HG03039 (cell line): ENCODE measurements around the gene RPRD1B.

ENCODE experiments used
- ATAC-seq: cut with Tn5 transposase; IDR thresholded peaks from one replicate; pipeline ENCODE4 v1.9.1; 2021; ENCODE audit warnings: mild to moderate bottlenecking, moderate library complexity; ENCODE audit not compliant: unreplicated experiment

RPRD1B gene

DNA sequence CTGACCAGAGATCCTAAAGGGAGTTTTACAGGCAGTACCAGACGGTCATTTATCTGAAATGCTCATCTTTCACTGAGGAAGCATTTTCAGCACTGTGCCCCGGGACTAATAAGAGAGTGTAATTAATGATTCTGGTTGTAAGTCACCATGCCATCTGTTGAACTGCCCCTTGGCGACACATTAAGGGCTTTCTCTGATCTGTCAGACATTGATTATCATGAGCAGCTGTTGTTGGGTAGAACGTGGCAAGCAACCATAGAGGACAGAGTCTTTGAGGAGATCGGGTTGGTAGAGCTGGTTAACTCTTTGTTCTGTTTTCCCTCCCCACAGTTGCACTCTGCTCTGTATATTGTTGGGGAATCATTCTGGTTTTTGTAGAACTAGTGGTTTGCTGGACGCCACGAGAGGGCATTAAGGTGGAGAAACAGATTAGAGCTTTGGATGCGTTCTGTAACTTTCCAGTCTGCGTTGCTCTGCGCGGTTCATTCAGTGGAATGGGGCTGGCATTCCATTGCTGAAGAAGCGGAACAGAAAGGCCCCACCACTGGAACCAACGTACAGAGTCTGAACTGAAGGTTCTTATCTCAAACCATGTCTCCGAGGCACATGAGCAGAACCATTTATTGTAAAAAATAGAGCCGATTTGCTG is 34.3 kb downstream of the RPRD1B start:
- no peak for ATAC-seq

DNA sequence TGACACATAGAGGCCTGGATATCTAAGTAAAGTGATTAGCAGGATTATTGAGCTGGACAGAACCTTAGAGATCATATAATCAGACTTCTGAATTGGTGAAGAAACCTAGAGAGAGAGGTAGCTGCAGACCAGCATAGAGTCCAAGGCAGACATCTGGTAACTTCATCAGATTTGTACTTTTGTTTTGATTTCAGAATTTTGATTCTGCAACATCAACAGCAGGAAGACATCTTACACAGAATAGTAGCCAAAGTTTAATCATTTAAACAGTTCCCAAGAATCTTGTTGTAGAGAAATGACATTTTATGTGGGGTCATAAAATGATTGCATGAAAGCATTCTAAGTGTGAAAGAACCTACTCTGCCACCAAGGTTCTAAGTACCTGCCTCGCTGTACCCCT is 39.4 kb downstream of the RPRD1B start:
- no peak for ATAC-seq

DNA sequence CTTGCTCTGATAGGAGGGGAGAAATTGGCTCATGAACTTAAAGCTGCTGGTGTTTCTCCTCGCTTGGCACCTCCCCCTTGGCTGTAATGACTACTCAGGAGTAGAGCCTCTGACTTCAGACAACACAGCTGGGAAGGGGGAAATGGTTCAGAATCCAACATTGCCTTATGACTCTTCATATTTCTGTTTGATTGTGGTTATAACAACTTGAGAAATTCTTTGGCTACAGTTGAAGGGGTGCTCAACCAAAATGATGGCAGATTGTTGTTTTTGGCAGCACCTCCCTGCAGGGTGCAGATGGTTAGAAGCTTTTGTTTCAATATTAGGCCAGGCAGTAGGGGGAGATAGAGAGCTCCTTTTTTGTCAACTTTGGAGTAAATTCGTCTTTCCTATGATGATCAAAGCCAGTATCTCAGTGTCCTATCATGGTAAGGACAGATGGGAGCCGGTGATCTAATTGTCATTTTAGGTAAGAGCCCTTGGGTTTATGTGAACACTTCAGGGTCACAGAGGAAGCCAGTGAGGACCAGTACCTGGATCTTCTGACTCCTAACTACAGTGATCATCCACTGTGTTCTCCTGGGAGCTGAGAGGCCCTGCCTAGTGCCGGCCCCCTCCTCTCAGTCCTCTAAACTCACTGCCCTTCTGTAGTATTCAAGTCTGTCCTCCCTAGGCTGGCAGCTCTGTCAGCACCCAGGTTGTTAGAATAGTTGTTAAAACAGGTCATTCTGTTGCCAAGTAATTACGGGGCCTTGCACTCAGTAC is 39.9 kb downstream of the RPRD1B start:
- ATAC-seq: no peak

DNA sequence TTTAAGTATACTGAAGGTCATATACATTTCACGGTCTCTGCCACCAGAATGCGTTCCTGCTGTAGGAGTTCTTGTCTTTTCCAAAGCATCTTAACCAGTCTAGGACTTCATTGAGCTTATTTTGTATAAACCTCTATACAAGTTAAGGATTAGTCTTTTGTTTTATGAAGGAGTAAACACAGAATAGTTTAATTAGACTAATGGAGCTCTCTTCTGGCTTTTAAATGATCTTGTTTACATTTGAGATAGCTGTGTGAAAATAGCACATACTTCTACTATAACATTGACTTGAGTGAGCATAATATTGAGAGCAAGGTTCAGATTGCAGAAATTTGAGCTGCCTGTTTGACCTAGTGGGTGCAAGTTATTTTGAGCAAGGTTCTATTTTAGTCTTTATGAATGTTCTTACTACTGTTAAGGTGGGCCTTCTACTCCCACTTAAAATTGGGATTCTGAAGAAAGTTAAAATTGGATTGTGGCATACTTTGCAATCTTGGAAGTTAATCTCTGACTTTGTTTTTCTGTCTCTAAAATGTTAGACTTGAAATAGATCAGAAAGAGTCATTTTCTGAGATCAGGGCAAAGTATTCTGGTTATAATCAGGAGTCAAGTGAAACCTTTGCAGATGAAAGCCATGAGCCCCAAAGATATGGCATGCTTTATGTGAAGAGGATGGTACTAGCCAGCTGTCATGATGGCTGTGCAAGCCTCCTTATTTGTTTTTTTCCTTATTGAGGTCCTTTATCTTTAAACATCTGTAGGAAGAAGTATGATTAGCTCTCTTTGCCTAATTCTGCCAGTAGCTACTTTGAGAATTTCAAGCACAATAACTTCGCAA is 41.8 kb downstream of the RPRD1B start:
- no peak for ATAC-seq

DNA sequence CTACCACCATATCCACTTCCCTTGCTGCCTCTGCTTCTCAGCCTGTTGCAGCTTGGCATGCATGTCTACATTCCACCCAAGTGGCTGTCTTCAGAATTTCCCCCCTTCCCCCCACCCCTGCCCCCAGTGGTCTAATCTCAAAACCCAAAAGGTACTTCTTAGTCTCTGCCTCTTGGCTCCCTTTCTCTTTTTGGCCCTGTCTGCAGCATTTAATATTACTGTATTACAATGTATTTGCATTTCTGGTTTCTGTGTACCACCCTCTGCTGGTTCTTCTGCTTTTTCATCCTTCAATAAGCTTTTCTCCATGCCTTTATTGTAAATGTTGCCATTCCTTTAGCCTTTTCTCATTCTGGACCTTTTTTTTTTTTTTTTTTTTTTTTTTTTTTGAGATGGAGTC is 43.0 kb downstream of the RPRD1B start:
- no peak for ATAC-seq

DNA sequence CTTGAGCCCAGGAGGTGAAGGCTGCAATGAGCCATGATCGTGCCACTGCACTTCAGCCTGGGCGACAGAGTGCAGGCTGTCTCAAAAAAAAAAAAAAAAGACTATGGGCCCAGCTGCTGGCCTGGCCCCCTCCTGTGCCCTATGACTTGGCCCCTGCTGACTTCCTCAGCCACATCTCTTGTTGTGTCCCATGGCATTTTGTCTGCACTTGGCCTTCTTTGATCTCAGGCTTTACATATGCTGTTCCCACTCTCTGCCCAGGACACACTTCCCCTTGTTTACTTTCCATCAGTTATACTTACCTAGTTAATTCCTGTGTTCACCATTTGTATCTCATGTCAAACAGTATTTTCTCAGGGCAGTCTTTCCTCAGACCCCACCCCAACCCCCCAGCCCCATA is 44.5 kb downstream of the RPRD1B start:
- ATAC-seq: no peak

DNA sequence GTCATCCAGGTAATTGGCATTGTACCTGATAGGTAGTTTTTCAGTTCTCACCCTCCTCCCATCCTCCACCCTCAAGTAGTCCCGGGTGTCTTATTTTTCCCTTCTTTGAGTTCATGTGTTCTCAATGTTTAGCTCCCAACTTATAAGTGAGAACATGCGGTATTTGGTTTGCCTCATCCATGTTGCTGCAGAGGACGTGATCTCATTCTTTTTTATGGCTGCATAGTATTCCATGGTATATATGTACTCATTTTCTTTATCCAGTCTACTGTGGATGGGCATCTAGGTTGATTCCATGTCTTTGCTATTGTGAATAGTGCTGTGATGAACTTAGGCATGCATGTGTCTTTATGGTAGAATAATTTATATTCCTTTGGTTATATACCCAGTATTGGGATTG is 45.8 kb downstream of the RPRD1B start:
- ATAC-seq: no peak

DNA sequence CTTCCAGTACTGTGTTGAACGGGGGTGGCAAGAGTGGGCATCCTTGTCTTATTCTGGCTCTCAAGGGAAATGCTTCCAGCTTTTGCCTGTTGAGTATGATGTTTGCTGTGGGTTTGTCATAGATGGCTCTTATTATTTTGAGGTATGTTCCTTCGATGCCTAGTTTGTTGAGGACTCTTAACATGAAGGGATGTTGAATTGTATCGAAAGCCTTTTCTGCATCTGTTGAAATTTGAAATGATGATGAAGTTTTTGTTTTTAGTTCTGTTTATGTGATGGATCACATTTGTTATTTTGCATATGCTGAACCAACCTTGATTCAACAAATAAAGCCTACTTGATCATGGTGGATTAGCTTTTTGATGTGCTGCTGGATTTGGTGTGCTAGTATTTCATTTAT is 48.0 kb downstream of the RPRD1B start:
- ATAC-seq: no peak

DNA sequence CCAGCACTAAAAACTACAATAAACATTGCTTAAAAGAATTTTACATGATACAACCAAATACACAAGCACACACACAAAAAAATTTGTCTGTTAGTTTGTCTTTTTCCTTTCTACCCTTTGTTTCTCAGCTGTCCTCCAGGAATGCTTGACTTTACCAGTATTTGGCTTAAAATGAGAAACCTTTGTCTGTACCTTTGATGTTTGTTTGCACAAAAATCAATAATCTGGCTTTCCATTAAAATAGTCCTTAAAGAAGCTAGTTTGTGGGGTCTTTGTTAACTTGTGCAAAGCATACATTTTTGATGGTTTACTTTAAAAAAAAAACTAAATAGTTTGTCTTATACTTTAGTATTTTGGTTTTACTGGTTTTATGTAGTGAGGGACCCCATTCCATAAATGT is 49.3 kb downstream of the RPRD1B start:
- ATAC-seq: no peak

DNA sequence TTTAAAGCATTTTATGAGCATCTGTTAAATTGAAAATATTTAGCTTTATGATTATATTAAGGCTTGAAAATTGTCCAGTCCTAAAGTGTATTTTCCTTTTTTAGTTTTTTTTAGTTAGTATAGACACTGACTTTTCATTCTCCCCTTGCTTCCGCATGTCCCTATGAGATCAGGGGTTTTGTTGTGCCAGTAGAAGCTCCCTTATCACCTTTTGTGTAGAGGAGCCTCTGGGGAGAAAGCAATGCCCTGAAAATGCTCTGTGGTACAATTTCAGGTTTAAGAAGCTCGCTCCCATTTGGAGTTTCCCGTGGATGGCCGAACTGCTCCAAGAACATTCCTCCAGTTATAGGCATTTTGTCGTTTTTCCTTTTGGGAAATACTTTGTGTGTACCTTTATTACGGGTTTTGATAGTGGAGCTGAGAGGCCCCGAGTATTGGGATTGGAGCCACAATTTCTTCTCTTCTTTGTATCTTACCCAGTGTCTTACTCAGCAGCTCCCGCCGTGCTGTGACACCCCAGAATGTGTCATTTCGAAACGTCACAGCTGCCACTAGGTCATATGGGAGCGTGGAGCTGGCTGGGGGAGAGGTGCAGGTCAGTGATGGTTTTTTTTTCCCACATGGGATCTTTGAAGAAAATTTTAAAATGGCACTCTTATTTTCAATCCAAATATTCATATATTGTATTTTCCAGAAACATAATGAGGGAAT is 49.9 kb downstream of the RPRD1B start:
- no peak for ATAC-seq

DNA sequence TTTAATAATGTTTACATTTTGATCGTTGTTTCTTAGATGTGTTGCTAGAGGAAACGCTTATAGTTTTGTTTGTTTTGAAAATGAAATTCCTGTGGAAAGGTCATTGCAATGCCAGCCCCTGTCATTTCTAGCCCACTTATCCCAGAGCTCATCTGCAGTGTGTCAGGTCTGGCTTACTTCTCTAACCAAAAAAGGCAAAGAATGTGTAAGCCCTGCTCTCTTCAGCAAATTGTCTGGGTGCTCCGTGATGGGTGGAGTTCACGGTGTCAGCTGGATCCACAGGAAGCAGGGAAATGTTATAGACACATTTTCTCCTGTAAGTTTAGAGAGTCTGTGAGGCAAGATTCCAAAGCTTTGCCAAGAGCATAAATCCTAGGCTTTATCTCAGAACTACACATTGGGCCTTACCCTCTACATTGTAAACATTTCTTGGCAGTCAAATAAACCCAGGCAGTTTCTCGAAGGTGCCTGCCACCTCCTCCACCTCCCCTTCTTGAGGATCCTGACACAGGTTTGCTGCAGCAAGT is 50.9 kb downstream of the RPRD1B start:
- no peak for ATAC-seq

DNA sequence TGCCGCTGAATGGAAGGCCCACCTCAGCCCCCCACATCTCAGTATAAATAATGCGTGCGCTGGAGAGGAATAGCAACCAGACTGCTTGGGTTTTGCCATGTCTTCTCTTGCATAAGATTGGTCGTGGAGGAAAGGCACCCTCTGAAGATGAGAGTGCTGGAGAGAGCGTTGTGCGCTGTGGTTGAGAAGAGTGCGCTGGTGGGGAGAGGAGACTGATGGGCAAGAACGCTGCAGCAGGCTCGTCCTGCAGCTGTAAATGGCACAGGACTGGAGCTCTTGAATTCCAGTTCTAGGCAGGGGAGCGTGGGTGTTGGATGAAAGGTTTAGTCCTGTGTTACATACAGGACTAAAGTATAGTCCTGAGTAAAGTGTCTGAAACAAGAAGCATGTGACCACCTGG is 51.5 kb downstream of the RPRD1B start:
- ATAC-seq: no peak

DNA sequence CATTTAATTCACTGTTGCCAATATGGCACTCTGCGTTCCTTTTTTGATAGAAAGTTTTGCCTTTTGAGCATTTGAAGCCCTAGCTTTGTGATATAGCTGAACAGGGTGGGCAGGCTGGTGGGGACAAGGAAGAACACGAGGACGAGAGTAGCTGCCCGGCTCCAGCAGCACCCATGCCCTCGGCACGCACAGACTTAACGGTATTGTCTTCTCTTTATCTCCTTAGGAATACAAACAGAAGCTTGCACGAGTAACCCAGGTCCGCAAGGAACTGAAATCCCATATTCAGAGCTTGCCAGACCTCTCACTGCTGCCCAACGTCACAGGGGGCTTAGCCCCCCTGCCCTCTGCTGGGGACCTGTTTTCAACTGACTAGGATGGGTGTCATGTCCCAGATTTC is 56.0 kb downstream of the RPRD1B start:
- ATAC-seq: no peak

DNA sequence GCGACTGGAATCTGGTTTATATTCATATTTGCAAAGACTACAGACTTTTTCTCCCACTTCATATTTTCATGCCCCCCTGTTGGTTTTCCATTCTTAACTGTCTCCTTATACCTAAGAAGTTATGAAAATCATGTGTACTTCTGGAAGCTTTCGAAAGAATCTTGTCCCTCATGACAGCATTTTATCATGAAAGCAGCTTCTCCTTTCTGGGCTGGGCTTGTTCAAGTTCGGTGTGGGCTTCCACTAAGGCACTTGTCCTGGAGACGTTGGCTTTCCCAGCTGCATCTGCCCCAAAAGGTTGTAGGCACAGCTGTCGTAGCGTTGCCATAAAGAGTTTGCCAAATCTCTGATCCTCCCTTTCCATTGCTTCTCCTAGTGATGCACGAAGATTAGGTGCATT is 56.5 kb downstream of the RPRD1B start:
- ATAC-seq: no peak

DNA sequence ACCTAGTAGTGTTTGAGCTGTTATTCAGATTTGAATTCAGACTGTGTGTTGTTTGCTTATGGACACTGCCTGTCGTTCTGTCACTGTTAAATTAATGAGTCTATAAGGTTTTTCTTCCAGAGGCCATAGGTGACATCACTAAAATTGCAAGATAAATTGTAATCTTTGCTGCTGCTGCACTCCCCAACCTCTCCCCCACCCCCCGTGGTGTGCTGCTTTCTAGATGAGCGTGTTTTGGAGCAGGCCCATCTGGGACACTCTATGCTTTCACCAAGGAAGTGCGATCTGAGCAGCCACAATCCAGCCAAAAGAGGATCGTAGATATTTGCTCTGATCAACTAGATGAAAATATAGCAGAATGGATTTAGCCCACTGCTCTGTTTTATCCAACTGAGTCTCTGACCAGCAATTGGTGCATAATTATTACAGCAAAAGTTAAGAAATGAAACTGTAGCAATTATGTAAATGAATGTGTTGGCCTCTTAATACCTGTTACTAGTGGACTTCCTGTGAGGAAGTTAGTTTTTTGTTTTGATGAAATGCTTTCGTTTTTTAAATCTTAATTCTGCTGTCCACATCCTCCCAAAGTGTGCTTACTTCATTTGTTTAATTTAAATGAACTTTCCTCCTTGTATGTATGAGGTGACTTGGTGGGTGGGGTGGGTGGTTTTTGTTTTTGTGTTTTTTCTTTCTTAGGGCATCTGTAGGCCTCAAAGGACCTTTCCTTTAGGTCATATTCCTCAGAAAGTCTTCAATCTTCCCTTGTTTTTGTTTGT is 58.1 kb downstream of the RPRD1B start:
- ATAC-seq: no peak

DNA sequence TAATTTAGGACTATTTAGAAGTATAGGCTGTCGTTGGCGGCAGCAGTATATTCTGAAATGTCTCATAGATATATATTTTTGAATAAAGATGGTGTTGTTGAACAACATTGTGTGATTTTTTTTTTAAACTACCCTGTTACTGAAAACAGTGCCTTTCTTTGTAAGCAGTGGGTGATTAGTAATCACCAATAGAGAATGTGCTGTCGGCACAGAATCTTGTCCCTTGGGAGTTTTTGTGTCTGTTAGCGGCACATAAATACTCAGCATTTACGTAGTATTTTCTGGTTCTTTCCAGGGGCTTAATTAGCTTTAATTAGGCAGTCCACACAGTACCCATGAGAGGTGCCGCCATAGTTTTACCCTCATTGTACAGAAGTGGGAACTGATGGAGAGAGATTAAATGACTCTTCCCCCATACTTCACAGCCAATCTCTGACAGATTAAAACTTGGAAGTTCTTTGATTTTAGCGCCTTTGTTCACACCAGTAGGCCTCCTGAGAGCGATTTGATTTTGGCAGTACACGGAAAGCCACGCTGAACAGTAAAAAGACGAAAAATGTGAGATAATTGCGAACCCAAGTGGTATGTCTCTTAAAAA is 58.8 kb downstream of the RPRD1B start:
- ATAC-seq: no peak

DNA sequence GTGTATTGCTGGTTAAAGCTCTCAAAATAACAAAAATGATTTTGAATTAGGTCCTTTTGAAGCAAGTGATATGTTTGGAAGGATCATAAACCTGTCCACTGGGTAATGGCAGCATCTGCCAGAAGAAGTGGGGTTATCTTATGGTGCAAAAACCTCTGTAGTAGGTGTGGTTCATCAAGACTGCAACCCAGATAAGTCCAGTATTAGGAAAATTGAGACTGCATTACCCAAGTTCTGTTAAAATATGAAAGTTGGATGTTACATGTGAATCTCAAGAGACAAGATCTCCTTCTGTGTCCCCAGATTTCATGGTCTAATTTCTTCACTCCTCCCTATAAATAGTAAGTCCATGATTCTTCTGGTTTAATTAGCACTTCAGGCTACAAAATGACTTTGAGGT is 59.4 kb downstream of the RPRD1B start:
- ATAC-seq: no peak

DNA sequence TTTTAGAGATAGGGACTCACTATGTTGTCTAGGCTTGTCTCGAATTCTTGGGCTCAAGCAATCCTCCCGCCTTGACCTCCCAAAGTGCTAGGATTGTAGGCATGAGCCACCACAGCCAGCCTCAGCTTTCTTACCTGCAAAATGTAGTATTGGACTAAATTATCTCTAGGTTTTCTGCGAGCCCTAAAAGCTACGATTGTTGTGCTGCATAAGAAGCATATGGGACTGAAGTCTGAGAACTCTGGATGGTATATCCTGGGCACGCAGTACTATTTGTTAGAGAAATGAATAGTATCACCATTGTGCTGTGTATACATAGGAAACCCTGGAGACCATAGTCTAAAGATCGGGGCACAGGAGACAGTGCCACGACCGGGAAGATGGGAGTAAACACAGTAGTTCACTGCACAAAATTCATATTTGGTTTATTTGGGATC is 60.1 kb downstream of the RPRD1B start:
- ATAC-seq: no peak

DNA sequence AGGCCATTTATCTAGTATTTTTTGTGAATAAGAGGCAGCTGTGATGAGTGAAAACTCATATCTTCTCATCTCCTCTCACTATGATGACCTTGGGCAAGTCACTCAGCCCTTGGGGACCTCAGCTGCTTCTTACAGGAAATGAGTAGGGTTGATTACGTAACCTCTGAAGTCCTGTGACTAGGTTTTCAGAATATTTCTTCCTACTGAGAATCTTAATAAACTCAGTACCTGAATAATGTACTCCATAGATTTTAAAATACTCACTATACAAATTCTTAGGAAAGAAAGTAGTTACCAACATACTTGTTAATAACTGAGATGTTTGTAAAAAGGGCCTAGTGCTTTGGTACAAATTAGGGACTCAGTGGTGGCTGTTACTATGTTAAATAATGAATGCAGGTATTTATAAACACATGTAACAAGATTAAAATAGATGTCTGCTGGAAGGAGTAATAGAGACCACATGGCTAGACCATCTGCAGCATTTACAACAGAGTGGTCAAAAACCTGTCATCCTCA is 60.9 kb downstream of the RPRD1B start:
- ATAC-seq: peak; percentile 66
